Measurements from ENCODE around the gene TGM3.

Gene TGM3

GRCh38 chr20:2340823-2341222 lies 45.0 kb downstream of the TGM3 start:
- DNase-seq: no peak

- no peak for DNase-seq
Measured at GRCh38 chr20:2341336-2341735, 45.5 kb downstream of the TGM3 start.

- DNase-seq: no peak
Measured at GRCh38 chr20:2342243-2342642, 46.4 kb downstream of the TGM3 start.

GRCh38 chr20:2346188-2346587 lies 50.4 kb downstream of the TGM3 start:
- no peak for DNase-seq

- no peak for DNase-seq
Measured at GRCh38 chr20:2348336-2348735, 52.5 kb downstream of the TGM3 start.

- no peak for DNase-seq
Measured at GRCh38 chr20:2349801-2350200, 54.0 kb downstream of the TGM3 start.

GRCh38 chr20:2350606-2351005 lies 54.8 kb downstream of the TGM3 start:
- DNase-seq: no peak

- no peak for DNase-seq
Measured at GRCh38 chr20:2353231-2353630, 57.4 kb downstream of the TGM3 start.

- DNase-seq: no peak
Measured at GRCh38 chr20:2357114-2357513, 61.3 kb downstream of the TGM3 start.

GRCh38 chr20:2358006-2358405 lies 62.2 kb downstream of the TGM3 start:
- DNase-seq: no peak

- DNase-seq: no peak
Measured at GRCh38 chr20:2361035-2361593, 65.3 kb downstream of the TGM3 start.

- no peak for DNase-seq
Measured at GRCh38 chr20:2363187-2363586, 67.4 kb downstream of the TGM3 start.

GRCh38 chr20:2363587-2363986 lies 67.8 kb downstream of the TGM3 start:
- DNase-seq: no peak

GRCh38 chr20:2364044-2364443 lies 68.2 kb downstream of the TGM3 start:
- DNase-seq: no peak

GRCh38 chr20:2365091-2365490 lies 69.3 kb downstream of the TGM3 start:
- no peak for DNase-seq

- no peak for DNase-seq
Measured at GRCh38 chr20:2365666-2366065, 69.9 kb downstream of the TGM3 start.

- DNase-seq: no peak
Measured at GRCh38 chr20:2368621-2369020, 72.8 kb downstream of the TGM3 start.

- DNase-seq: no peak
Measured at GRCh38 chr20:2373098-2373497, 77.3 kb downstream of the TGM3 start.

- no peak for DNase-seq
Measured at GRCh38 chr20:2374346-2375125, 78.7 kb downstream of the TGM3 start.

GRCh38 chr20:2378893-2379292 lies 83.1 kb downstream of the TGM3 start:
- no peak for DNase-seq

GRCh38 chr20:2379511-2380229 lies 83.9 kb downstream of the TGM3 start:
- DNase-seq: peak; percentile 20

- no peak for DNase-seq
Measured at GRCh38 chr20:2380601-2381000, 84.8 kb downstream of the TGM3 start, which contains the start of gene TGM6. TSS of gene TGM6 (plus strand) at chr20:2380901. CDS start at chr20:2380969, 68 bp downstream.

GRCh38 chr20:2381303-2381702 lies 85.5 kb downstream of the TGM3 start:
- no peak for DNase-seq

- DNase-seq: no peak
Measured at GRCh38 chr20:2382833-2383232, 87.0 kb downstream of the TGM3 start.

Measured in CD4-positive, alpha-beta T cell treated with Interleukin-4 for 4 hours (primary cell).